Activated T-cell treated with anti-CD3 and anti-CD28 coated beads, Interleukin-2, amount 50 U/mL, for 4 hours (primary cell): ENCODE data around the gene F7. TPM values are rescaled to one million over a fixed set of nuclear protein-coding genes. Genes with fewer than 3 reads are reported as not detected.

Experiments
- ATAC-seq, 2 donors: fragments of 200-7000 bp; cut with Tn5 transposase; one replicate each; pipeline ENCODE4 v1.10.0; 2021
- DNase-seq: peaks from one replicate; pipeline ENCODE4 v3.0.0-alpha.2; 2020
- H3K27me3 Mint-ChIP-seq: one replicate; pipeline ENCODE4 v1.8.0; 2021; ENCODE audit warnings: low read depth, mixed read lengths
- H3K36me3 Mint-ChIP-seq: one replicate; pipeline ENCODE4 v1.8.0; 2022; ENCODE audit warnings: mixed read lengths; ENCODE audit not compliant: insufficient read depth
- H3K4me1 Mint-ChIP-seq: one replicate; pipeline ENCODE4 v1.8.0; 2021; ENCODE audit warnings: low read depth, mixed read lengths
- H3K4me3 Mint-ChIP-seq: one replicate; pipeline ENCODE4 v1.8.0; 2021; ENCODE audit warnings: mild to moderate bottlenecking, moderate library complexity, mixed read lengths
- H3K9me3 Mint-ChIP-seq: one replicate; pipeline ENCODE4 v1.8.0; 2021; ENCODE audit warnings: mixed read lengths
- total RNA-seq, 3 donors: library from RNA; stranded (reverse); gene quantifications; one replicate each; pipeline ENCODE4 v1.2.1, GENCODE V29; 2021

The F7 gene
- total RNA-seq, 3 donors from 2014 or later = 0.14 to 0.42 (median 0.38) TPM

GRCh38 chr13:113118261-113119021 is 12.8 kb downstream of the F7 start:
- H3K9me3 Mint-ChIP-seq = no peaks in the 10 kb centered on the region
- H3K36me3 Mint-ChIP-seq = no peaks in the 10 kb centered on the region
- H3K4me1 Mint-ChIP-seq = no peaks in the 10 kb centered on the region
- H3K4me3 Mint-ChIP-seq = no peak overlapping the region
- DNase-seq (no peak), ATAC-seq (no peak)
- peaks cover 3% of the 10 kb centered on the region for H3K27me3 Mint-ChIP-seq

GRCh38 chr13:113119166-113119821 is 13.7 kb downstream of the F7 start:
- H3K27me3 Mint-ChIP-seq = peaks cover 2% of the 10 kb centered on the region
- ATAC-seq (no peak), DNase-seq (no peak)
- H3K4me1 Mint-ChIP-seq = no peaks in the 10 kb centered on the region
- H3K36me3 Mint-ChIP-seq = no peaks in the 10 kb centered on the region
- no peaks in the 10 kb centered on the region for H3K9me3 Mint-ChIP-seq
- H3K4me3 Mint-ChIP-seq = no peak overlapping the region

- ATAC-seq (no peak), DNase-seq (no peak)
- Mint-ChIP-seq H3K36me3 (no peaks in the 10 kb centered on the region), H3K27me3 (no peaks in the 10 kb centered on the region), H3K4me3 (no peak overlapping the region), H3K4me1 (no peaks in the 10 kb centered on the region), H3K9me3 (no peaks in the 10 kb centered on the region)
Observed at GRCh38 chr13:113119822-113120189, 14.2 kb downstream of the F7 start.

- ATAC-seq (no peak), DNase-seq (no peak)
- H3K36me3 Mint-ChIP-seq = no peaks in the 10 kb centered on the region
- H3K27me3 Mint-ChIP-seq = no peaks in the 10 kb centered on the region
- H3K4me1 Mint-ChIP-seq = no peaks in the 10 kb centered on the region
- no peaks in the 10 kb centered on the region for H3K9me3 Mint-ChIP-seq
- H3K4me3 Mint-ChIP-seq = no peak overlapping the region
Observed at GRCh38 chr13:113120300-113121182, 14.9 kb downstream of the F7 start.

GRCh38 chr13:113121183-113121927 is 15.8 kb downstream of the F7 start:
- Mint-ChIP-seq H3K4me1 (no peaks in the 10 kb centered on the region), H3K36me3 (no peaks in the 10 kb centered on the region), H3K27me3 (peaks cover 3% of the 10 kb centered on the region), H3K4me3 (no peak overlapping the region), H3K9me3 (no peaks in the 10 kb centered on the region)
- DNase-seq (no peak), ATAC-seq (no peak)

GRCh38 chr13:113121928-113122471 is 16.4 kb downstream of the F7 start:
- no peak overlapping the region for H3K4me3 Mint-ChIP-seq
- no peaks in the 10 kb centered on the region for H3K36me3 Mint-ChIP-seq
- DNase-seq = no peak
- peaks cover 8% of the 10 kb centered on the region for H3K27me3 Mint-ChIP-seq
- H3K9me3 Mint-ChIP-seq = no peaks in the 10 kb centered on the region
- no peaks in the 10 kb centered on the region for H3K4me1 Mint-ChIP-seq
- ATAC-seq = no peak

GRCh38 chr13:113122550-113123225 is 17.1 kb downstream of the F7 start, which contains the start of gene F10:
Gene F10, plus strand, starts transcription at chr13:113122799. Its CDS starts 57 bp downstream, at chr13:113122856.
- ATAC-seq (no peak), DNase-seq (no peak)
- Mint-ChIP-seq H3K36me3 (no peaks in the 10 kb centered on the region), H3K27me3 (peaks cover 10% of the 10 kb centered on the region), H3K9me3 (no peaks in the 10 kb centered on the region), H3K4me1 (no peaks in the 10 kb centered on the region), H3K4me3 (no peak within 1 kb of the TSS)

- ATAC-seq (no peak), DNase-seq (no peak)
- H3K36me3 Mint-ChIP-seq = no peaks in the 10 kb centered on the region
- H3K27me3 Mint-ChIP-seq = peaks cover 10% of the 10 kb centered on the region
- no peaks in the 10 kb centered on the region for H3K9me3 Mint-ChIP-seq
- no peaks in the 10 kb centered on the region for H3K4me1 Mint-ChIP-seq
- no peak overlapping the region for H3K4me3 Mint-ChIP-seq
Observed at GRCh38 chr13:113123226-113124201, 17.9 kb downstream of the F7 start.

- ATAC-seq = no peak
- Mint-ChIP-seq H3K4me1 (peaks cover 4% of the 10 kb centered on the region), H3K9me3 (no peaks in the 10 kb centered on the region), H3K36me3 (no peaks in the 10 kb centered on the region), H3K4me3 (no peak overlapping the region), H3K27me3 (peaks cover 16% of the 10 kb centered on the region)
- DNase-seq = no peak
Observed at GRCh38 chr13:113124211-113124970, 18.8 kb downstream of the F7 start.

- no peak overlapping the region for H3K4me3 Mint-ChIP-seq
- no peaks in the 10 kb centered on the region for H3K36me3 Mint-ChIP-seq
- DNase-seq = no peak
- no peaks in the 10 kb centered on the region for H3K9me3 Mint-ChIP-seq
- peaks cover 16% of the 10 kb centered on the region for H3K27me3 Mint-ChIP-seq
- H3K4me1 Mint-ChIP-seq = peaks cover 6% of the 10 kb centered on the region
- ATAC-seq = no peak
Observed at GRCh38 chr13:113125506-113126264, 20.1 kb downstream of the F7 start.

- DNase-seq (no peak), ATAC-seq (no peak)
- H3K36me3 Mint-ChIP-seq = no peaks in the 10 kb centered on the region
- H3K4me3 Mint-ChIP-seq = no peak overlapping the region
- H3K4me1 Mint-ChIP-seq = peaks cover 6% of the 10 kb centered on the region
- H3K9me3 Mint-ChIP-seq = no peaks in the 10 kb centered on the region
- H3K27me3 Mint-ChIP-seq = peaks cover 16% of the 10 kb centered on the region
Observed at GRCh38 chr13:113126265-113127150, 20.9 kb downstream of the F7 start.
